Hippocampal formation (tissue), 2 donors: ENCODE measurements around the gene JOSD2.
"Not testable (repeated sequence)": the region's sequence is repeated elsewhere in the genome, so short reads cannot be mapped to it uniquely, and the experiment has no call there.

Source experiments
- DNase-seq, 2 donors: peaks; one replicate each; lab custom pipeline; 2025; lab: John Stamatoyannopoulos, UW

JOSD2 gene

DNA sequence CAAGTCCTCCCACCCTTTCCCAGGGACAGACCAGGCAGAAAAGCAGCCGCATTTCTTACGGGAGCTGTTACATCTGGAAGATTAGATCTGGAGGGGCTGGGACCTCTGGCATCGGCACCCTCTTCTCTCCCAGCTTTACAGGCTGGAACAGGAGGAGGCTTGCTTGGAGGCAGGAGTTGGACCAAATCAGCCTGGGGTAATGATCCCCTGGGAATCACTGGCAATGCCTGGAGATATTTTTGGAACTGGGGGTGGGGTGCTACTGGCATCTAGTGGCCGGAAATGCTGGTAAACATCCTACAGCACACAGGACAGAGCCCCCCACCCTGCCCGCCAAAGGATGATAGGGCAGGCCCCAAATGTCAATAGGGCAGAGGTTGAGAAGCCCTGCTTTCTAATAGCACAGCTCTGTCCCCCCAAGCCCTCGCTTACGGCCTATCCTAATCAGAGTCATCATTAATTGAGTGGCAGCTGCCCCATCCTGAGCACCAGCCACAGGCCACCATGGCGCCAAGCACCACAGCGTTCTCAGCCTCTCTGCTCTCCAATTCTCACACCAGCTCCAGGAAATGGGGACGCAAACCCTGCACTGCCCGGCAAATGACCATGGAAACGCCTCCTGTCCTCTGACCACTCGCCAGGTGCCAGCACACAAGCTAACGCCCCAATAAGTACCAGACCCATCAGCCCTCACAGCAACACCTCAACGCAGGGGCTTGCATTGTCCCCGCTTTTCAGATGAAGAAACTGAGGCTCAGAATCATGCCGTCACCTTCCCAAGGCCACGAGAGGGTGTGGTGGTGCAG lies 36.6 kb upstream of the JOSD2 start:
- DNase-seq = peak in 1 of 2 donors; percentile 42

DNA sequence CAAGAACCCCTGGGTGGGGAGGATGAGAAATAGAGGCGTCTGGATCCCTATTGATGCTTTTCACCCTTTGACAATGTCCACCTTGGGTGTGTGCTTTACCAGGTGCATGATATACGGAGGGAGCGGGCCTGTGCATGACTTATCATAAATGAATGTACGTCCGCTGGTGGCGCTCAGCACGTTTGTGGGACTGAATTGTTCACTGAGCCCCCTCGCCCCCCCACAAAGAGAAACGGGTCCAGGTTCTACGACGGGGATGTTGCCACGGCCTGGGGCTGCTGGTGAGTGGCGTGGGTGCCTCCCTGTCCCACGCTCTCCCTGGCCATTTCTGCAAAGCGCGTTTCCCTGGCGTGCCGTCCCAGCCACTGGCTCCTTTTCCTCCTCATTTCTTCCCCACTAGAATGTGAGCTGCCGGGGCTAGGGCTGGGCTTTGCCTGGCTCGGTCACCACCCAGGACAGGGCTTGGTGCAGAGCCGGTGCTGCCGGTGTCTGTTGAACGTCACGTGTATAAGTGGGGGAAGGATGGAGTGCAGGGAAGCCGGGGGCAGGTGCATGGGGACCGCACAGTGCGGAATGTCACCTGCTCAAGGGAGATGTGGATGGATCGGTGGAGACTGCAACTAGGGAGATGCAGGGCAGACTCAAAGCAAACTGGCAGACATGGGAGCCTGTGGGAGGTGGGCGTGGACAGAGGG lies 35.7 kb upstream of the JOSD2 start:
- DNase-seq = no peak

DNA sequence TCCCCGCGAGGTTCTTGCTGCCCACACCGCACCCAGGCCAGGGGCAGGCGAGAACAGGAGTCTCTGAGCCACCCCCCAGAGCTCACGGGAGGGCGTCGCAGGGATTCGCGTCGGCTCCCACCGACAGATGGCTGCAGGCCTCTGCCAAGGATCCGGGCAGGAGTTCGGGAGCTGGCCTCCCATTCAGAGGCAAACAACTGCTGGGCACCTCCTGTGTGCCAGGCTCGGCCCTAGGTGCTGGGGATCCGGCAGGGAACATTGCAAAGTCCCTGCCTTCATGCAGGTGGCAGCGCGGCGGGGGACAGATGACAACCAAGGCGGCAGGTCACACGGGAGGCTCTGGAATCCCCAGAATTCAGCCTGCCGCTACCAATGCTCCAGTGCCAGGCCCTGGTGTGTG lies 32.0 kb upstream of the JOSD2 start:
- DNase-seq = no peak

DNA sequence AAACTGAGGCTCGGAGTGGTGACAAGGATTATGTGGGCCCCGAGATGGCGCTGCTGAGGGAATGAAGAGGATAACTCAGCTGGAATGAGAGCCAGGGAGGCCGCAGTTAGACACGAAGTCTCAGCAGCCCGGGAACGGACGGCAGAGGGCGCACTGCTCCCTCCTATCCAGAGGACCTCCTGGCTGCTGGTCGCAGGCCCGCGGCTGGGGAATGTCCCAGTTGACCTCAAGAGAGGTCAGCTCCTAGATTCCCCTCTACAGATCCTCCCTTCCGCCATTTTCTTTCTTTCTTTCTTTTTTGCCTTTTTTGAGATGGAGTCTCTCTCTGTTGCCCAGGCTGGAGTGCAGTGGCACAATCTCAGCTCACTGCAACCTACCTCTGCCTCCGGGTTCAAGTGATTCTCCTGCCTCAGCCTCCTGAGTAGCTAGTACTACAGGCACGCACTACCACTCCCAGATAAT lies 26.8 kb upstream of the JOSD2 start:
- DNase-seq = peak; percentile 68 to 88

DNA sequence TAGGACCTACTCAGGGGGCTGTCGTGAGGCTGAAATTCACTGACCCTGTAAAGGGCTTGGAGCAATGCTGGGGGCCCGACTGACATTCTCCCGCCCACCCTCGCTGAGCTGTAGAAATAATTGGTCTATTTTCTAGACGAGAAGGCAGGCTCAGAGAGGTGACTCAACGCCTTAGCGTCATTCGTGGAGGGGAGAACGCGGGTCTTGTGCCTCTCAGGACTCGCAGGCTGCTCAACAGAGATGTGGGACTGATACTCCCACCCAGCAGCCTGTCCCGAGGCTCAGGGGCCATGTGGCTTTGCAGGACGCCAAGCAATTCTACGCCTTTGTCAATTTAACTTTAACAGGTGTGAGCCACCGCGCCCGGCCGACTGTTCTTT lies 26.3 kb upstream of the JOSD2 start:
- no peak for DNase-seq

DNA sequence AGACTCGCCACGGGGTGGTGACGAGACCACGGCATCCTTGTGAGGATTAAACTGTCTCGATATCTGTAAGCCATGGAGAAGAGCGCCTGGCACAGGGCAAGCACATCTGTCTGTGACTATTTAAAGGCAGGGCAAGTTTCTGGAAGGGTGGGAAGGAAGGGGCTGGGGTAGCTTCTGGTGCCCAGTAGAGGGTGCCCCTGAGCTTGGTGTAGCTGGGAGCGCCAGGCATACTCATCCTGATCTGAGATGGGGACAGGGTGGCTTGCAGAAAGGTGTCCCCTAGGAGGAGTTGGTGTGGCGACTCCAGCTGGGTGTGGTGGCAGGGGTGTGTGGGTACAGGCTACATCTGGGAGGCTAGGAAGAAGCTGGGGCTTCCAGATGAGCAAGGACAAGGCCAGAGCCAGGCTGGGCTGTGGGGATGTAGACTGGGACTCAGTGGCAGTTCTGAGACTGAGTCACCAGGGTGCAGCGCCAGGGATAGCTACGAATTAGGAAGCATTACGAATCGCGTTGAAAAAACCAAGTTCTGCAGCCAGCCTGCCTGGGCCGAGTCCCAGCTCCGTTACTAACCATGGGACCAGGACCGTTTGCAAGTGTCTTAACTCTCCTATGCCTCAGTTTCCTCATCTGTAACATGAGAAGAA lies 25.8 kb upstream of the JOSD2 start:
- DNase-seq = no peak

DNA sequence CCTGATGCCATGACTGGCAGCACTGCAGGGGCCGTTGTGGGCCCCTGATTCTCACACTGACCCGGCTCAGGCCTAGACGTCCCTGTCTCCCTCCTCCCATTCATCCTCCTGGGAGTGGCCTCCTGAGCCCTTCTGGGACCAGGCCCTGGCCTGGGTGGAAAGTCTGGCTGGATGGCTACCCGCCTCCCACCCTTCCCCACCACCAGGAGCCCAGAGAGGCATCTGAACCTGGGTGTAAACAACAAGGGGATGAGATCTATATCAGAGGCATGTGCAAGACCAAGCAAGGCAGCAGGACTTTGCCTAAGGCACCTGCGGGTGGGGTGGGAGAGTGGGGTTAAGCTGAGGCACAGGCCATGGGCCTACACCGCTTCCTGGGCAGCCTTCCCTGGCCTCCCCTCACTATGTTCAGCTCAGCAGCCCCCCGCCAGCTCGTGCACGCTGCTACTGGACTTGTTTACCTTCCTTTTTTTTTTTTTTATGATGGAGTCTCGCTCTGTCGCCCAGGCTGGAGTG lies 24.7 kb upstream of the JOSD2 start:
- DNase-seq = no peak

DNA sequence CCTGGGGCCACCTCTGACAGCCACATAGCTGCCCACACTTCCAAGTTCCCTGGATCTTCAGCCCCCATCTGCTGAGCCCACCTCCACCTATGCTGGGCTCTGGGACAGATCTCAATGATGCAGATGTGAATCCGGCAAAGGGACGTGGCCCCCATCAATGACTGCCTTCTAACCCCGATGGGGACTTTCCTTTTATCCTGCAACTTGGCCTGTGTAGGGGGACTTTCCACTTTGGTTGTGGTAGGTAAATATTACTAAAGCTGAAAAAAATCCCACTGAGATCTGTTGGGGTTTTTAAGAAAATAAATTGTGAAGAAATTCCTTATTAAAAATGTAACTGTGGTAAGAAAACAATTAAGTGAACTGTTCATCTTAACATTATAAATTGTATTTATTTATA lies 23.5 kb upstream of the JOSD2 start:
- no peak for DNase-seq

DNA sequence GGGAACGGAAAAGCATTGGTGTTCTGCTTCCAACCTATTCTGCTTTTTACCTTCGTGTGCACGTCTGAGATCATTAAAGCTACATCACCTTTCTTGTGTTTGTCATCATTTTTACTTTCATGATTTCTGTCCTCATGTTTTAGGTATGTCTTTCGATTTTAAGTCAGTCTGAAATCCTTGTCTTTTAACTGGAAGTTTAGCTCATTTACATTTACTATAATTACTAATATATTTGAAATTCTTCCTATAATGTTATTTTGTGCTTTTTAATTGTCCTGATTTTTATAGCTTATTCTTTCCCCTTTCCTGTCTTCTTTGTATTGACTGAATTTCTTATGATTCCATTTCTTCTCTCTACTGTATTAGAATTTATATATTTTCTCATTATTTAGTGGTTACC lies 22.0 kb upstream of the JOSD2 start:
- DNase-seq = no peak

DNA sequence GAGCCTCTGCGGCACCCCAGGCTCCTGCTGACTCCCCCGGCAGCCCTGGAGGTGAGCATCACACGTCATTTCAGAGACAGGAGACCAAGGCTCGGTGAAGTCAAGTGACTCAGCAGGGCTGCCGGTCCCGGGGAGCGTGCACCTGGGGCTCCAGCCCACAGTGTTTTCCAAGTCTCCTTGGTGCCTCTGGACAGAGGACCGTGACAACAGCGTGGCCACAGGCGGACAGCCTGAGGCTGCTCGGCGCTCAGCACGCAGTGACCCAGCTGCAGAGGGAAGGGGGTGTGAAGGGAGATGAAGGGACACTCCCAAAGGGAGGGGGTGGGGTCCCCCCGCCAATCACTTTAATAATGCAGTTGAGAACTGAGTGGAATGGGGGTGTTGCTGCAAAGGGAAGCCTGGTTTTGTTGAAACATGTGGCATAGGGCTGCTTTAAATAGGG lies 20.2 kb upstream of the JOSD2 start:
- DNase-seq = no peak

DNA sequence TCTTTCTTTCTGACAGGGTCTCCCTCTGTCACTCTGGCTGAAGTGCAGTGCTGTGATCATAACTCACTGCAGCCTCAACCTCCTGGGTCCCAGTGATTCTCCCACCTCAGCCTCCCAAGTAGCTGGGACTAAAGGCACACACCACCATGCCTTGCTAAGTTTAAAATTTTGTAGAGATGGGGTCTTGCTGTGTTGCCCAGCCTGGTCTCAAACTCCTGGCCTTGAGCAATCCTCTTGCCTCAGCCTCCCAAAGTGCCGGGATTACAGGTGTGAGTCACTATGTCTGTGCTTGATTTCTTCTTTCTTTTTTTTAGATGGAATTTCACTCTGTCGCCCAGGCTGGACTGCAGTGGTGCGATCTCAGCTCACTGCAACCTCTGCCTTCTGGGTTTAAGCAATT lies 17.1 kb upstream of the JOSD2 start:
- not testable (repeated sequence) for DNase-seq

DNA sequence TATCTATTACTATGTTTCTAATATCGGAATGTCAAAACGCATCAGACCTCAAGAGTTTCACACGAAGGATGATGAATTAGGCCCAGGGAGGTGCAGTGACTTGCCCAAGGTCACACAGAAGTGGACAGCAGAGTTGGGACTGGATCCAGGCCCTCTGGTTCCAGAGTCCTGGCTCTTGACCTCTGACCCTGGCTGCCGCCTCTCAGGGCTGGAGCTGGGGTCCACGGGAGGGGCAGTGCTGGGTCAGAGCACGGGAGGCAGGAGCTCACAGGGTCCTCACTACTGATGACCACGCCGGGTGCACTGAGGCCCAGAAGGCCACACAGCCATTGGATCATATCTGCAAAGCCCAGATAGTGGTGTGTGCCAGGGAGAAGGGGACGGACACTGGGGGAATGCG lies 11.9 kb upstream of the JOSD2 start:
- DNase-seq = no peak

DNA sequence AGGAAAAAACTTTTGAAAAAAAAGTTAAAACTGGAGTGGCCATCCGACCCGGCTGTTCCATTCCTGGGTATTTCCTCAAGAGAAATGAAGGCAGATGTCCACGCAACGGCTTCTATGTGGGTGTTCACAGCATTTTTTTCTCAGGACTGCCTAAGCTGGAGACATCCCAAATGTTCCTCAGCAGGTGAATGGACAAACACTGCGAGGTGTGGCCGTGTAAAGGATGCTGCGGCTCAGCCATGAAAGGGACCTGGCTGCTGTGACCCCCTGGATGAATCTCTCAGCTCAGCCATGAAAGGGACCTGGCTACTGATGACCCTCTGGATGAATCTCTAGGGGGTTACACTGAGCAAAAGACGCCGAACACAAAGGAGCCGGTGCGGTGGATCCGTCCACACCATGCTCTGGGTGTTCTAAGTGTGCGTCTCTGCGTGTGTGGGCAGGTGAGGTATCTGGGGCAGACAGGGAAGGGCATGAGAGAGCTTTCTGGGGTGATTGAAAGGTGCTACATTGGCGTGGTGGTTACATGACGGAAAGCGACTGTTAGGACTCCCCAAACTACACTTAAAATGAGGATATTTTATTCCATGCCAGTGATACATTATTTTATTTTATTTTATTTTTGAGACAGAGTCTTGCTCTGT lies 10.0 kb upstream of the JOSD2 start:
- no peak for DNase-seq

DNA sequence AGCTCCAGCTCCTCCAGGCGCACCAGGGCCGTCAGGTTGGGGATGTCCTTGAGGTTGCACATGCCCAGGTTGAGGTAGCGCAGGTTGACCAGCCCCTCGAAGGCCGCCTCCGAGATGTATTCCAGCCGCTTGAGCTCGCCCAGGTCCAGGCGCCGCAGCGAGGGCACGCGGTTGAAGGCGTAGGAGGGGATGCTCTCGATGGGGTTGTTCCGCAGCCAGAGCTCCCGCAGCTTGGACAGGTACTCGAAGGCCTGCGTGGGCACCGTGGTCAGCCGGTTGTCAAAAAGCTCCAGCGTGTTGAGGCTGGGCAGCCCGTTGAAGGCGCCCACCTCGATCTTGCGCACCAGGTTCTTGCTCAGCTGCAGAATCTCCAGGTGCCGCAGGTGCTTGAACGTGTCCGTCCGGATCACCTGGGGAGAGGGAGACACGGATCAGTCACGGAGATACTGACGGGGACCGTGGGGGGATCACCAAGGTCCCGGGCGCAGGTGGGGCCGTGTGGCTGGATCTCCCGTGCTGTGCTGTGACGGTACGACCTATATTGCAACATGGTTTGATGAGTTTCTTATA lies 8.1 kb upstream of the JOSD2 start:
- DNase-seq = no peak

DNA sequence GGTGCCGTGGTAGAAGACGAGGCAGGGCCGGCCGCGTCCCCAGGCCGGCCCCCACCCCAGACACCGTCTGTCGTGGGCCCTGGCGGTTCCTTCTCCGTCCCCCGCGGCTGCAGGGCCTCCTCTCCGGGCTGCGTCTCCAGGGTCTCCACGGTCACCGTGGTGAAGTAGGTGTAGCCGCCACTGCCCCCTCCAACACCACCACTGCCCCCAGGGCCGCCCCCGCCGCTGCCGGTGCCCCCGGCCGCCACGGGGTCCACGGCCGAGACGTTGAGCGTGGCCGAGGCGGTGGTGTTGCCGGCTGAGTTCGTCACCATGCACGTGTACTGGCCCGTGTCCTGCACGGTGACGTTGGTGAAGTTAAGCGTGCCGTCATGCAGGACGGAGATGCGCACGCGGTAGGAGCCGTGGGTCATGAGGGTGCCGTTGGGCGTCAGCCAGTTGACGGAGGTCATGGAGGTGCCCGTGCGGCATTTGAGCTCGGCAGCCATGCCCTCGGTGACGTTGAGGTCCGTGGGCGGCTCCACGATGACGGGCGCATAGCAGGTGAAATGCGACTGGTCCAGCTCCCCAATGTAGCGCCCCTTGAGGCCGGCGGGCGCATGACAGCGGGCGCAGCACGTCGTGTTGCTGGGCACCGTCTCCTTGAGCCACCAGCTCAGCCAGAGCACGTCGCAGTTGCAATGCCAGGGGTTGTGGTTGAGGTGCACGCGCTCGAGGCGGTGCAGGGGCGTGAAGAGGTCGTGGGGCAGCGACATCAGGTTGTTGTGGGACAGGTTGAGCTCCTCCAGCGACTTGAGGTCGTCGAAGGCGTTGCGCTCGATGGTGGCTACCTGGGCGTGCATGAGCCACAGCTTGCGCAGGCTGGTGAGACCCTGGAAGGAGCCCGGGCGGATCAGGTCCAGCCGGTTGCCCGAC lies 7.4 kb upstream of the JOSD2 start:
- no peak for DNase-seq

DNA sequence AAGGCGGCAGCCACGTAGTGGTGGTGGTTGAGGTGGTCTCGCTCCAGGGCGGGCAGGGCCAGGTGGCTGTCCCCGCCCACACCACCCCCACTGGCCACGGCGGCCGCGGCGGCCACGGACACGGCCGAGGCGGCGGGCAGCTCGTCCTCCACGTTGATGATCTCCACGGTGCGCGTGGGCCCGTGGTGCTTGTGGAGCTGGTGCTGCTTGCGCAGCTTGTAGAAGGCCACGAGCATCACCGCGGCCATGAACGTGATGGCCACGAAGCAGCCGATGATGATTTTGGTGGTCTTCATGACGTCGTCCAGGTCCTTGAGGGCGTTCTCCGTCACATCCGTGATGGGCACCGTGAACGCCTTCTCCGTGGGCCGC lies 6.7 kb upstream of the JOSD2 start:
- DNase-seq = no peak

DNA sequence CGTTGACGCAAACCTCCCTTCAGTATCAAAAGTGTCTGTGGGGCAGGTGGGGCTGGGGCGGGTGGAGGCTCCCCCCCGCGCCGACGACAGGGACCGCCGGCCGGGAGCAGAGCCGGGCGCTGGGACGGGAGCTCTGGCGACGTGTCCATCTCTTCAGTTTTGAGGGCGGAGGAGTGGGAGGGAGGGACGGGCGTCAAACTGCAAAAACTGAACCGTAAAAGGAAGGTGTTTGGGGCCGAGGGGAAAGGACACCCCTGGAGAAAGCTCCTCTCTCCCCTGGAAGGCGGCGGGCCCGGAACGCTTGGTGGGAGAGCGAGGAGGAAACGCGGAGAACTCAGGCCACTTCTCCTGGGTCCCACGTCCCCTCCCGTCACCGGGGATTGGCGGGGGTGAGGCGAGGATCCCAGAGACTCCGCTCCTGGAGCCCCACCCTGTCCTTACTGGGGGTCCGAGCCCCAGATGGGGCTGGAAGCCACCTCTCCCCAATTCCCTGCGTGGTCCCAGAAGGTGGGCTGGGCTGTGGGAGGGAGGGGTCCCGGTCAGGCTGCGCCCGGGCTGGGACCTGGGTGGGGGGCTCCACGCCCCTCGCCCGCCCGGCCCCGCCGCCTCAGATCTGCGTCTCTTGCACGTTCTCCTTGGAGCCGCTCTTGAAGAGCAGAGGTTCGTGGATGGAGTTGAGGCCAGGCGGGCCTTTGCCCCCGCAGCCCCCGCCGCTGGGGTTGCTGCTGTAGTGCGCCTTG lies 6.1 kb upstream of the JOSD2 start:
- DNase-seq = no peak

DNA sequence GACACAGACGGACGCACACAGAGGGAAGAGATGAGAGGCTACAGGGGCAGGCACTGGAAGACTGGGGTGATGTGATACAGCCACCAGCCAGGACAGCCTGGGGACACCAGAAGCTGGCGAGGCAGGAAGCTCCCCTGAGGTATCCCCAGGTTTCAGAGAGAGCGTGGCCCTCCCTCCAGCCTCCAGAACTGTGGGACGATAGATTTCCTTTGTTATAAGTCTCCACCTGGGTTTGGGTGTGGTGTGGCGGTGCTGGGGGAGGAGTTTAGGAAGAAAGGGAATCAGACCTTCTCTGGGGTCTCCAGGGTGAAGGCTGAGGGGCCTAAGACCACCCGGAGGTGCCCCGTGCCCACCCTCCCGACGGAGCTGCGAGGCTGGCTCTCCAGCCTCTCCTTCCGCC lies 5.5 kb upstream of the JOSD2 start:
- no peak for DNase-seq

DNA sequence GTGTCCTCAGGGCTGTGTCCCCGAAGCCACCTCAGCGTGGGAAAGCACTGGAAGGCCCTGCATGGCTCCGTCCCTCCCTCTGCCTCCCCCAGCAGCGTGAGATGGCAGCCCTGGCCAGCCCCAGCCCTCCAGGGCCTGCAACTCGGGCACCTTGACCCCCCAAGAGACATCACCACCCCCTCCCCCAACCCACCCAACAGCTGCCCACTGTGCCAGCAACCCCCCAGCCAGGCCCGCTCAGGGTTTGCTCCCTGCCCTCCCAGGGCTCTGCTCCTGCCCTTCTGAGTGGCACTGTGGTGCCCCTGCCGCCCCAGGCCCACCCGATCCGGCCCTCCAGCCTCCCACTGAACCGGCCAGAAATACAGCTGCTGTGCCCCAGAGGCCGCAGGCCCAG lies 4.2 kb upstream of the JOSD2 start:
- DNase-seq = no peak
